Endothelial cell of umbilical vein (primary cell): ENCODE measurements around the gene PDE7B. TPM values are rescaled to one million over a fixed set of nuclear protein-coding genes. Genes with fewer than 3 reads are reported as not detected.

Source experiments
- BruUV-seq: library from RNA; stranded (reverse); fragments of 400-500 nt; replicated peaks from 2 replicates; lab custom pipeline; 2021; lab: Mats Ljungman, UMichigan
- CTCF ChIA-PET: fragments of 300-600, 350-600 bp; sonication (Branson Sonifier 250); formaldehyde crosslinking; loops from one replicate; lab custom pipeline; 2021; ENCODE audit warnings: antibody characterized with exemption, inconsistent platforms; lab: Charles Lee
- POLR2A ChIA-PET: fragments of 300-600, 350-600 bp; sonication (Branson Sonifier 250); formaldehyde crosslinking; loops from one replicate; lab custom pipeline; 2021; ENCODE audit warnings: antibody characterized with exemption, inconsistent platforms; lab: Charles Lee
- DNase-seq: peaks from one replicate; pipeline ENCODE4 v3.0.0-alpha.2; 2011; ENCODE audit warnings: low read depth, low spot score
- FAIRE-seq: peaks from 2 replicates; lab custom pipeline; 2011; peaks lifted over from hg19 to GRCh38; lab: Jason Lieb, UNC
- H2AFZ ChIP-seq: 2 replicates; pipeline ENCODE4 v1.6.0; 2012; ENCODE audit warnings: low read depth, low read length, control low read depth, inconsistent platforms
- H3K27ac ChIP-seq: 2 replicates; pipeline ENCODE4 v1.5.1; 2011; ENCODE audit warnings: low read depth, mild to moderate bottlenecking, control low read depth, low read length, moderate library complexity; ENCODE audit not compliant: insufficient read depth
- H3K27me3 ChIP-seq, 2 experiments: 2 replicates each; pipeline versions ENCODE4 v1.6.0 to v1.6.1; 2011; ENCODE audit warnings: low read length in 2 of 2, mixed read lengths in 1 of 2; ENCODE audit not compliant: control insufficient read depth in 2 of 2, insufficient read depth in 2 of 2
- H3K36me3 ChIP-seq, 2 experiments: 2 replicates in 1 of 2; 3 replicates in 1 of 2; pipeline ENCODE4 v1.5.1; 2011; ENCODE audit warnings: low read length in 2 of 2, mild to moderate bottlenecking in 1 of 2, moderate library complexity in 1 of 2; ENCODE audit not compliant: control insufficient read depth in 2 of 2, insufficient read depth in 2 of 2; ENCODE audit errors: extremely low read depth in 1 of 2
- H3K4me1 ChIP-seq: 3 replicates; pipeline ENCODE4 v1.5.1; 2011; ENCODE audit warnings: mild to moderate bottlenecking, low read length; ENCODE audit not compliant: control insufficient read depth, insufficient read depth; ENCODE audit errors: extremely low read depth
- H3K4me2 ChIP-seq: 2 replicates; pipeline ENCODE4 v1.6.1; 2011; ENCODE audit warnings: low read length, control low read depth, mixed read lengths; ENCODE audit not compliant: insufficient read depth
- H3K4me3 ChIP-seq, 3 experiments: fragments of 200-600 bp in 1 of 3; sonication (generic), shearing (Covaris generic) in 1 of 3; replicated peaks in 1 of 3; 2 replicates each; pipeline ENCODE4 v1.5.1; 2011 to 2016; ENCODE audit warnings: control low read depth in 3 of 3, low read length in 3 of 3, mild to moderate bottlenecking in 2 of 3, inconsistent platforms in 1 of 3, low read depth in 1 of 3, moderate library complexity in 1 of 3; ENCODE audit not compliant: insufficient read depth in 1 of 3
- H3K79me2 ChIP-seq: 2 replicates; pipeline ENCODE4 v1.6.0; 2012; ENCODE audit warnings: low read length, inconsistent platforms; ENCODE audit not compliant: control insufficient read depth, insufficient read depth
- H3K9ac ChIP-seq: replicated peaks from 2 replicates; pipeline ENCODE3; 2011; ENCODE audit warnings: low read length, control low read depth; ENCODE audit not compliant: insufficient read depth; ENCODE audit errors: extremely low read depth
- H3K9me1 ChIP-seq: replicated peaks from 3 replicates; pipeline ENCODE4 v1.6.0; 2011; ENCODE audit warnings: mild to moderate bottlenecking, low read length; ENCODE audit not compliant: control insufficient read depth, insufficient read depth; ENCODE audit errors: extremely low read depth
- H3K9me3 ChIP-seq: replicated peaks from 2 replicates; pipeline ENCODE4 v1.5.1; 2012; ENCODE audit warnings: low read length, inconsistent platforms; ENCODE audit not compliant: control insufficient read depth, insufficient read depth
- H4K20me1 ChIP-seq: replicated peaks from 2 replicates; pipeline ENCODE3; 2011; ENCODE audit warnings: mild to moderate bottlenecking, low read length; ENCODE audit not compliant: control insufficient read depth, insufficient read depth; ENCODE audit errors: extremely low read depth
- CTCF ChIP-seq, 2 donors: IDR thresholded peaks; 1 replicate in 1 of 2; 2 replicates in 1 of 2; pipeline ENCODE4 v1.5.1; 2011; ENCODE audit warnings: low read length in 2 of 2, mild to moderate bottlenecking in 2 of 2, moderate library complexity in 2 of 2, control low read depth in 1 of 2, inconsistent platforms in 1 of 2, low read depth in 1 of 2; ENCODE audit not compliant: insufficient read depth in 1 of 2; ENCODE audit errors: extremely low read depth in 1 of 2
- EZH2 ChIP-seq: IDR thresholded peaks from 2 replicates; pipeline ENCODE4 v1.6.1; 2012; ENCODE audit warnings: borderline replicate concordance, low read depth, mild to moderate bottlenecking, moderate library complexity, low read length, inconsistent platforms; ENCODE audit not compliant: severe bottlenecking
- FOS ChIP-seq: IDR thresholded peaks from 2 replicates; pipeline ENCODE4 v1.6.1; 2011; ENCODE audit warnings: mild to moderate bottlenecking, low read length, moderate library complexity, borderline replicate concordance; ENCODE audit not compliant: insufficient read depth
- GATA2 ChIP-seq: IDR thresholded peaks from 2 replicates; pipeline ENCODE4 v1.7.0; 2011; ENCODE audit warnings: low read depth, mild to moderate bottlenecking, moderate library complexity, mixed read lengths, low read length; ENCODE audit not compliant: insufficient read length, insufficient read depth
- JUN ChIP-seq: IDR thresholded peaks from 2 replicates; pipeline ENCODE4 v1.6.1; 2011; ENCODE audit warnings: borderline replicate concordance, low read depth; ENCODE audit not compliant: insufficient read length, insufficient read depth
- MAX ChIP-seq: IDR thresholded peaks from 2 replicates; pipeline ENCODE4 v1.6.1; 2011; ENCODE audit not compliant: insufficient read depth, insufficient read length
- MYC ChIP-seq: IDR thresholded peaks from one replicate; pipeline ENCODE4 v1.6.1; 2011; ENCODE audit warnings: mild to moderate bottlenecking, low read depth, low read length
- POLR2A ChIP-seq: IDR thresholded peaks from 2 replicates; pipeline ENCODE4 v1.6.1; 2012; ENCODE audit warnings: low read depth, mild to moderate bottlenecking, control low read depth, low read length
- POLR2AphosphoS5 ChIP-seq: IDR thresholded peaks from 2 replicates; pipeline ENCODE4 v1.6.1; 2012; ENCODE audit warnings: low read depth, mild to moderate bottlenecking, control low read depth, low read length, moderate library complexity; ENCODE audit not compliant: insufficient read depth
- dilution Hi-C: fragments of 300-500 bp; cut with MboI; formaldehyde crosslinking; loops from one replicate; pipeline ENCODE4 v1.15.0; 2019; ENCODE audit warnings: low sequenced_read_pairs; ENCODE audit not compliant: extremely low pct_ligation_motif_present
- intact Hi-C: fragments of 100-400 bp; cut with micrococcal nuclease; formaldehyde crosslinking; loops from one replicate; pipeline ENCODE4 v1.10.0; 2022
- polyA plus RNA-seq, 4 experiments: library from polyadenylated mRNA; depleted of rRNA in 3 of 4; stranded (reverse) in 3 of 4; unstranded in 1 of 4; fragments of >200 nt; gene quantifications; 2 replicates each; pipeline versions ENCODE4 v1.2.1 to v1.2.3, GENCODE V29; 2011 to 2012; ENCODE audit warnings: missing spikeins in 1 of 4
- total RNA-seq: library from RNA; stranded (reverse); gene quantifications from 2 replicates; pipeline ENCODE4 v1.2.3, GENCODE V29; 2021

PDE7B gene
- total and polyA plus RNA-seq, 2 donors (not counting 3 experiments of a cell fraction or from before 2014, with no cell fraction given), result 20.6 to 25.1 TPM

GRCh38 chr6:135853227-135853626 lies 1.7 kb downstream of the PDE7B start:
- peak overlapping the region; percentile 8 for H3K4me2 ChIP-seq
- no peaks in the 10 kb centered on the region for H3K79me2 ChIP-seq
- no peak overlapping the region for H3K4me3 ChIP-seq
- ChIA-PET POLR2A (no interaction called here), CTCF (interaction anchor here (1.4 to 3.9 kb wide), 5 partner anchors 17 to 373 kb away, joined by 3 to 14 read pairs (median 5); no protein-coding TSS in a partner anchor)
- FAIRE-seq (peak; percentile 82), DNase-seq (peak; percentile 33)
- H3K27ac ChIP-seq, result no peak overlapping the region
- intact Hi-C loops (loop anchor here (5.0 kb wide), 2 partner anchors 176 to 316 kb away; no protein-coding TSS in a partner anchor), dilution Hi-C loops (no loop called here)
- H3K4me1 ChIP-seq, result peaks cover 17% of the 10 kb centered on the region
- no TSS peak for BruUV-seq
- TF ChIP-seq MAX, result no peak
- TF ChIP-seq FOS, result no peak
- TF ChIP-seq MYC, result no peak
- no peak for TF ChIP-seq CTCF (IDR thresholded peaks at IDR 0.05; ENCODE audit: extremely low read depth in 1 of 2, insufficient read depth in 1 of 2, low read depth in 1 of 2, low read length in 2 of 2)
- TF ChIP-seq GATA2, result no peak
- no peak for TF ChIP-seq POLR2AphosphoS5
- no peak for TF ChIP-seq EZH2
- no peak for TF ChIP-seq POLR2A
- TF ChIP-seq JUN, result no peak
- H2AFZ ChIP-seq, result peak overlapping the region; percentile 49
- peaks cover 0 to 5% of the 10 kb centered on the region in 2 experiments for H3K27me3 ChIP-seq
- H3K9ac ChIP-seq, result no peak overlapping the region
- no peaks in the 10 kb centered on the region for H4K20me1 ChIP-seq
- H3K9me3 ChIP-seq, result no peaks in the 10 kb centered on the region
- no peaks in the 10 kb centered on the region for H3K36me3 ChIP-seq
- no peaks in the 10 kb centered on the region for H3K9me1 ChIP-seq
